Measurements from ENCODE around the gene ECE1.
A peak's percentile ranks its signal among the peaks of the same experiment; 100 is the strongest.

Gene ECE1

DNA sequence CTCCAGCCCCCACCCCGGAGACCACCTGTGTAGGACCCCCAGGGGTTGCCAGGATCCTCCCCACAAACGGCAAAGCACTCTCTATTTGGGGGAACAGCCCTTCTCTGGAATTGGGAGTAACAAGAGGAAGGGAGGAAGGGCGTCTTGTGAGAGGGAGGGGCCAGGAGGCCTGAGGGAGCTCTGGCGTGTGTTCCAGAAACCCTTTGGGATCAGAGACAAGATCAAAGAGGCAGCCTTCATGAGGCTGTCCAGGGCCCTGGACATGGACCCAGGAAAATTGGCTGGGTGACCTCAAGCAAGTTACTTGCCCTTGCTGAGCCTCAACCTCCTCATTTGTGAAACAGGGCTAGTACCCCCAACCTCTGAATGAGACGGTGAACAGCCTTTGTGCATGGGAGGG is 18.1 kb upstream of the ECE1 start:
- DNase-seq (ENCODE audit: low read depth), result no peak

DNA sequence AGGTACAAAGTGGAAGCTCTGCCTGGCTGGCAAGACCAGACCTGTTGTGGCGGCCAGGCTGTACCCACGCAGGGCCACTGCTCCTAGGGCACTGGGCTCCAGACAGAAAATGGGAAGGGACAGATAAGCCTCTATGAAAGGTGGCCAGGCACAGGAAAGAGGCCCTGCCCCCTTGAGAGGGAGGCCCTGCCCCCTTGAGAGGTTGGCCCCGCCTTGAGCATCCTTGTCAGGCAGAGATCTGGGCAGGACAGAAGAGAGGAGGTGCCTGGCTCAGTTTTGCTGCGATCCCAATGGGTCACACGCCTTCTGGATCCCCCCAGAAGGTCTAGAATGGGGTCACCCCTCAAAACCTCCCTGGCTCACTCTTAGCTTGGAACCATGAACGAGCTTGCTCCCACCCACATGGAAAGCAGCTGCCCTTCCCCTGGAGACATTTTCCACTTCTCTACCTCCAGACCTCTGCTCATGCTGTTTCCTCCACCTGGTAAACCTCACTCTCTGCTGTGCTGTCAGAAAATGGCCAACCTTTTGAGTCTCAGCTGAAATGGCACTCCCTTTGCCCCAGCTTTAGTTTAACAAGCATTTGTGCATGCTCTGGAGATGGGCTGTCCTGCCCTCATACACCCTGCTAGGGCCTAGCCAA is 17.5 kb upstream of the ECE1 start:
- no peak for DNase-seq (ENCODE audit: low read depth)

DNA sequence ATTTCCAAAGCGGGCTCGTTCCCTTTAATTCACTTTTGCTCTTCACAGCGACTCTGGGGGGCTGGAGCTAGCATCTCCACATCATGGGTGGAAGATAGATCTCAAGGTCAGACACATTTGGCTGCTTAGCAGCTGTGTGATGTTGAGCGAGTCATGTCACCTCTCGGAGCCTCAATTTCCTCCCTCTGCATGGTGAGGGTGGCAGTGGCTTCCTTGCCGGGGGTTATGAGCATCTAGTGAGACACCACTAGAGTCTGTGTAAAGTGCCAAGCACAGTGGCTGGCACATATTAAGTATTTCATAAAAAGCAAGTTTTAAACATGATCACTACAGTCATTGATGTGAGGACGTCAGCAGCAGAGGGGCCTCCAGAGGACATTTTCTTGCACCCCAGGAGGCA is 16.9 kb upstream of the ECE1 start:
- no peak for DNase-seq (ENCODE audit: low read depth)

DNA sequence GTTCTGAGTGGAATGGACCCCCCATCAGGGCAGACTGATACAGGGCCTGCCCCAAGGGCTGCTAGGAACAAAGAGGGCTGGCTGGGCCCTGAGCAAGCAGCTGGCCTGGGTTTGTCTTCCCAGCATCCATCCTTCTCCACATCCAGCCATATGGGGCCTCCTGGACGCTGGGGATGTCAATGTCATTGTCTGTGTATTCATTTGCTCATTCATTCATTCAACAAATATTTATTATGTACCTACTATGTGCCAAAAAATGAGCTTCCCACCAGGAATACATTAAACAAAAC is 15.6 kb upstream of the ECE1 start:
- DNase-seq (ENCODE audit: low read depth), result no peak

DNA sequence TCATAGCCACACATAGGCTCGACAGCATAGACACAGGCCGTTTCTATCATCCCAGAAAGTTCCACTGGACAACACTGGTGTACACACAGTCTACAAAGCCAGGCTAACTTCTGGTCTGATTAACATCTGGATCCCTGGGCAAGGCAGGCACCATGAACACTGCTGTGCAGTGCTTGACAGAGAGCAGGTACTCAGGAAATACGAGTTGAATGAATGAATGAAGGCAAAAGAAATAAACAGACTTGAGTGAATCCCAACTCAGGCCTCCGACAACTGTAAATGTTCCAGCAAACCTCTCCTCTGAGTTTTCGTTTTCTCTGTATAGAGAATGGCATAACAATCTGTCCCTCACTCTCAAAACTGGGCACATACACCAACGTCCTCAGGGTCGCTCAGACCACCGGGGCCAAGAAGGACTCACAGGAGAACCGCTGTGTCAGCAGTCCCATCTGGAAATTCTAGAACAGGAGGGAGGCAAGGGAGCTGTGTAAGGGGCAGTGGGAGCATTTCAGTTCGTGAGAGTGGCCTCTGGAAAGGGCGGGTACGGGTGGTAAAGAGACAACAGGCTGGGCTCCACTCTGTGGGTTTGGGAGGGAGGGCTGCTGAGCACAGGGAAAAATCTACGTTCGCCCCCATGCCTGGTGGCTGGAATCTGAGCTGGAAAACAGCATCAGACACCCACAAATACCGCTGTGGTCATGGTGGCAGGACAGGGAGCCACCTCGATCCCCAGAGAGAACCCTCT is 15.1 kb upstream of the ECE1 start:
- DNase-seq (ENCODE audit: low read depth), result no peak

DNA sequence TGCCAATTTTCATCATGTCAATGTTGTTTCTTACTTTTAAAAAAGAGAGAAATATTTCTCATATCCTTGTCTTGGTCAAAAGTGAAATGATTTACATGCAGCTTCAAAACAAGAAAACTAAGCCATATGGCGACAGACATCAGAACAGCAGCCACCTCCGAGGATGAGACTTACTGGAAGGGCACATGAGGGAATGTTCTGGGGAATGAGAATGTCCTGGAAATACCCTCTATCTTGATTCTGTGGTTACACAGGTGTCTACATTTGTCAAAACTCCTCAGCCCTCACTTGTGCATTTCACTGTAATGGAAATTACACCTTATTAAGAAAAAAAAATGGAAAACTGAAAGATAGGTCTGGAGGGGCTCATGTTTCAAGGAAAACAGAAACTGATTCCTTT is 14.2 kb upstream of the ECE1 start:
- no peak for DNase-seq (ENCODE audit: low read depth)

DNA sequence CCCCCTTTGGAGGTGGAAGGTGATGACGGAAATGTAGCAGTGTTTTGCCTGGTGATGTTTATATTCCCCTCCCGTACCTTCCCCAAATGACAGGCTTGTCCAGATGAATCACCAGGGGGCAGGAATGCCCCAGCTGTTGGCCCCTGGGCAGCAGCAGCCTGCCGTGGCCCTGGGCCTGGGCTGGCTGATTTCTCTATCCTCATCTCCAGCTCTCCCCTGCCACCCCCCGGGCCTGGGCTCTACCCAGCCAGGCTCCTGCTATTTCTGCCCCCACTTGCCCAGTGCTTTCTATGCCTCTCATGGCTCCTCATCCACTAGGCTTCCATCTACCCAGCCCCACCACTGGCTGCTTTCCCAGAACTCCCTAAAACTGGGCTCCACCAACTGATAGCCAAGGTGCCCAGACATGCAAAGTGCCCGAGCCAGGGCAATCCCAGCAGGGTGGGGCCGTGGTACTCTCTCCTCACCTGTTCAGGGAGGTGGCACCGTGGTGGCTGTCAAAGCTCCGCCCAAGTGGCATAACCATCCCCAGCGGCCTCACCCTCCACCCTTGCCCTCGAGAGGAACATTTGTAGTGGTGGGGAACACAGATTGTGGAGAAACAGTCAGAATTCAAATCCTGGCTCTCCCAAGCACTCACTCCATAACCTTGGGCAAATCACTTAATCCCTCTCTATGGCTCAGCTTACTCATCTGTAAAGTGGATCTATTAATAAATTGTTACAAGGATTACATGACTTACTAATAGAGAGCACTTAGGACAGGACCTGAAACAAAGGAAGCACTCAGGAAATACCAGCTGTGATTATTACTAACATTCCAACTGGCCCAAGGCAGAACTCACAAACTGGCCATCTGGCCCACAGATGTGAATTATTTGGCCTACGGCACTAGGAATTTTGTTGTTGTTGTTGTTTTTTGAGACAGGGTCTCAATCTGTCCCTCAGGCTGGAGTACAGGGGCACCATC is 12.8 kb upstream of the ECE1 start:
- no peak for DNase-seq (ENCODE audit: low read depth)

DNA sequence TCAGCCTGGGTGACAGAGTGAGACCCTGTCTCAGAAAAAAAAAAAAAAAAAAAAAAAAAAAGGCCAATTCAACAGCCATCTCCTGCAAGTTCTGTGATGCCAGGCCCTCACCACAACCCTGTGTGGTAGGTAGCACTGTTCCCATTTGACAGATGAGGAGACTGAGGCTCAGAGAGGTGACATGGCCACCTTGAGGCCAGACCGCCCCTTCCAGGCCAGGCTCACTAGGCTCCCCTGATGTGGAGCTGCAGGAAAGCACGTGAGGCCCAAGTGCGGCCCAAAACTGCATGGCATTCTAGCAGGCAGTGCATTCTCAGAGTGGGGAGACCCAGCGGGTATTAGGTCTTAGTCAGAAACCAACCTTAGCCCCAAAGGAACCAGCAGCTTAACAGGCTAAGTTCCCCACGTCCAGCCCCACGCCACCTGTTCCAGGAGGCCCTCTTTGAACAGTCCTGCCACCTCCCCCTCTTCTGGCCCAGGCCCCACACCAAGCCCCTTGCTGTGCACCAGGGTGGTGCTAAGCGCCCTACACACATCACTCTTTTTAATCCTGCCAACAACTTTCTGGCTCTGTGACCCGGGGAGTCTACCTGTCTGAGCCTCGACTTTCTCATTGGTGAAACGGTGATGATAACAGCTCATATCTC is 11.7 kb upstream of the ECE1 start:
- no peak for DNase-seq (ENCODE audit: low read depth)

DNA sequence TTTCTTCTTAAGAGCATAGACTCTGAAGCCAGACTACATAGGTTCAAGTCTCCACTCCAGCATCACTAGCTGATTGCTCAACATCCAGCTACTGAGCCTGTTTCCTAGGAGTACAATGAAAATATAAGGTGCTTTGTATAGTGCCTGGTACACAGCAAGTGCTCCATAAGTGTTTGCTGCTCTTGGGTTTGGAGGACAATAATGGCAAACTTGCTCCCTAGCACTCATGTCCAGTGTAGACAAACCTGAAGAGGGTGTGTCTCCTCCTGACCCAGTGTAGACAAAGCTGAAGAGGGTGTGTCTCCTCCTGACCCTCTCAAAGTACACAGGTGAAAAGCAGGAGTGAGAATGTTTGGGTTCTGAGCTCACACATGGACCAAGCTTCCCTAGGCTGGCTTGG is 10.5 kb upstream of the ECE1 start:
- no peak for DNase-seq (ENCODE audit: low read depth)

DNA sequence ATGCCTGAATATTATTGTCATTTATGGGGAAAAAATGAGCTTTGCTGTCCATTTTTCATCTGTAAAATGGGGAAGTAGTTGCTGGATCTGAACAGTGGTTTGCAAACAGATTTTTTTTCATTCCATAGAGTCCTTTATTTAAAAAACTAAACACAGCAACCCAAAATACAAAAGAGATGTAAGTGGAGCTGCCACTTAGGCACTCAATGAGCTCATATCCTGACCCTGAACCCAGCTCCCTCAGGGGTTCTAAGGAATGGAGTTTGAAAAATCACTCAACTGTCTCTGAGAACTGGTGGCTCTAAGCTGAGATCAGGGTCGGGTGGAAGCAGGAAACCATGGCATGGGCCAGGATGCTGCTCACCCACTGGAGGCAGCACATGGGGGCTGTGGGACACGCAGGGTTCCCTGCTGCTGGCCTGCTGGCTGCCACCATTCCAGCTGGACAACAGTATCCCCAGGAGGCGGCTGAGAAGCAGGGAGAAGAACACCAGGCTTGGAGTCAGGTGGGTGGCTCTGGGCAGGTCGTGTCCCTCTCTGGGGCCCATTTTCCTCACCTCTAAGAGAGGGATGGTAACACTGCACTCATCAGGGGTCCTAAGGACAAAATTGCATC is 9.6 kb upstream of the ECE1 start:
- DNase-seq (ENCODE audit: low read depth), result no peak

DNA sequence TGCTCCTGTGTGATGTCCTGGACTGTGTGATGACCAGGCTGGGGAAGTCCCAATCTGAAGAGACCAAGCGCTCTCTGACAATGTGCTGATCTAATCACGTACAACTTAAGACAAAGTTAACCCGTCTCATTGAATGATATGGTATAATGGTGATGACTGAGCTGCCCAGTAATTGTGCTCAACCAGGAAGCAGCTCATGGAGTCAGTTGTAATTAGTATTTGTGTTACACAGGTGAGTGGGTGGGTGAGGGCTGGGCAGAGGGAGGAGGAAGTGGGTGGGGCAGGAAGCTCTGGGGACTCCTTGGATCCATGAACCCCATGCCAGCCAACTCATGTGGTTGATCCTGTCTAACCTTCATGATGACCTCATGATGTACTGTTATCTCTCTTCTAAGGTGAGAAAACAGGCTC is 8.7 kb upstream of the ECE1 start:
- DNase-seq (ENCODE audit: low read depth), result no peak

DNA sequence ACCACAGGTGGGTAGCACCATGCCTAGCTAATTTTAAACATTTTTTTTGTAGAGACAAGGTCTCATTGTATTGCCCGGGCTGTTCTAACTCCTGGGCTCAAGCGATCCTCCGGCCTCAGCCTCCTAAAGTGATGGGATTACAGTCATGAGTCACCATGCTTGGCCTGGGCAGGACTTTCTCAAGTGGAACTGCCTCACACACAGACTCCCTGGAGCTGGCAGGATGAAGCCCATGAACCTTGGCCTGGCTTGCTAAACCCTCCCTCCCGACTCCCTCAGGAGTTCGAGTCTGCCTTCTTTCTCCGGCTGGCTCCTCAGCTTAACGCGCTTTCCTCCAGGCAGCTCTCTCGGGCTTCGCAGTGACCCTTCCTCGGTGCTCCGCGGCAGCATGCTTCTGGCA is 7.7 kb upstream of the ECE1 start:
- no peak for DNase-seq (ENCODE audit: low read depth)

DNA sequence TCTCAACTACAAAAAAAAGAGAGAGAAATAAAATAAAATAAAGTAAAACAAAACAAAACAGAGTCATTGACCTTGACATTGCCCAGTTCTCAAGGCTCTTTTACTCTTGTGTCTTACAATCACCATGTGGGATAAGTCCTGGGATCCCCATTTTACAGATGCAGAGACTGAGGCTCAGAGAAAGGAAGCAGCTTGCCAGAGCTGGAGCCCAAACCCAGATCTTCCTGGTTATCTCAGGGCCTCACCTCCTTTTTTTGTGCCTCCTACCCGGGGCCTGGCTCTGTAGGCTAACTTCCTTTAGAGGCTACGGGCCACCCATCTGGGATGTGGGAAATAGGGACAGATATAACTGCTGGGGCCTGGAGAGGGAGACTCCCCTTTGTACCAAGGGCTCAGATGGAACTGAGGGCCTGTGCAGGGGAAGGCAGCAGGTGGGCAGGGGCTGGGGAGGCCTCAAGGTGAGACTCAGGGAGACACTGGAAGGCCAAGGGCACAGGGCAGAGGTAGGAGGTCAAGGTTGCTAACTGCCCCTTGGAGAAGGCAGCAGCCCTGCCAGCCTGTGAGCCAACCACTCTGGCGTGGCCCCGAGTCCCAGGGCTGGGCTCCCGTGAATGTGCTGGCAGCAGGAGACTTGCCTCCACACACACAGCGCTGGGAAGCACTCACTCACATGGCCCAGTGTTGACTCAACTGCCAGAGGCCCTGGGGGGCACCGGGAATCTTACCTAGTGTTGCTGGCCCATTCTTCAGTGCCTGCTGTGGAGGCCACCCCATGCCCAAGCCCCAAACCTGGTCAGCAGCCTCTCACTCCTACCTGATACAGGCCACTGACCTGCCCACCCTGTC is 6.5 kb upstream of the ECE1 start:
- no peak for DNase-seq (ENCODE audit: low read depth)

DNA sequence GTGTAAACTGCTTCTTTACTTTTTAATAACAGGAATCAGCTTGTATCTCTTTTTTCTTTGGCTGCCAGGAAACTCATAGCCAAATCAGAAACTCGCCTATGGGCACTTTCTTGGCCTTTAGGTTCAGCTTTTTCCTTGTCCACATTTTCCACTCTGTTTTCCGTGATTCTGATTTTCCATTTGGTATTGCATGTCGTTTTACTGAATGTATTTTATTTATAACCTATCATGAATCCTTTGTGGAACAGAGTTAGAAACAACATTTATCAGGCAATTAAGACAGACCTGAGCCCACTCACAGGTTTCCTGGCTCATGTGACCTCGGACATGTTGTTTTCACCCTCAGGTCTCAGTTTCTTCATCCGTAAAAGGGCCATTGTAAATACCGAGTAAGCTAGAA is 5.3 kb upstream of the ECE1 start:
- no peak for DNase-seq (ENCODE audit: low read depth)

DNA sequence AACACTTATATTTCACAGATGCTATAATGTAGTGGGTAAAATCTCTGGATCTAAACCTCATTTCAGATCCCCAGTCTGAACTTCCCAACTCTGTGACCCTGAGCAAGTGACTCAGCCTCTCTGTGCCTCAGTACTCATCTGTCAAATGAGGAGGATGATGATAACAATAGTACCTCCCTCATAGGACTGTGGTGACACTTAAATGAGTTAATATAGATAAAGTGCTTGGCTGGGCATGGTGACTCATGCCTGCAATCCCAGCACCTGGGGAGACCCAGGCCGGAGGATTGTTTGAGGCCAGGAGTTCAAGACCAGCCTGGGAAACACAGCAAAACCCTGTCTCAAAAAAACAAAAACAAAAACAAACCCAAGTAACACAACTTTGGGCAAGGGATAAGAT is 4.7 kb upstream of the ECE1 start:
- peak; percentile 21 for DNase-seq (ENCODE audit: low read depth)

DNA sequence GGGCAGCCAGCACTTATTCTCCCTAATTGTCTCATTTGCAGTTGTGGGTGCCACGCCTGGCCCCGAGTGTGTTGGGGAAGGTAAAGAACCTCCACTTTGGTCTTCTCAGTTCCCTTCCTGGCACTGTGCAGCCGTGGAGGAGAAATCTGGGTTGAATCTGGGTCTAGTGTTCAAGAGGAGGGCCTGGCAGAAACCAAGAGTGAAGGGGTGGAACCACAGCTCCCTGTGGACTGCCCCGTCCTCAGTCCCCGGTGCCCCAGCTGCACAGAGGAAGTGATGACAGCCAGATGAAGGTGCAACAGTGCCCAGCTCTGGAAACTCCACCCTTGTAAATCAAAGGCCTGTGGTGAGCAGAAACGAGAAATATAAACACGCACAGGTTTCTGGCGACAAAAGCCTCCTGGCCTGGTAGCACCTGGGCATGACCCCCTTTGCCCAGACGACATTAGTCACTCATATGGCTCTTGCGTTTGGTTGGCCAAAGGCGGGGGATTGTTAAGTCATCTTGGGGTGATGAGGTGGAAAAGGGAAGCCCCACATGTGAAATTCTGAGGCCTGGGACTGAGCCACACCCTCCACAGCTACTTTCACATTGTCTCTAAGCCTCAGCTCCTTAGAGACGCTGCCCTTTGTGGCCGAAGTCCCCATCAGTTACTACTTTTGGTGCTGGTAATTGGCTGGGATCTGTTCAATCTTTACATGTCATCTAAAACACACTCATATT is 4.2 kb upstream of the ECE1 start:
- peak; percentile 66 for DNase-seq (ENCODE audit: low read depth)

DNA sequence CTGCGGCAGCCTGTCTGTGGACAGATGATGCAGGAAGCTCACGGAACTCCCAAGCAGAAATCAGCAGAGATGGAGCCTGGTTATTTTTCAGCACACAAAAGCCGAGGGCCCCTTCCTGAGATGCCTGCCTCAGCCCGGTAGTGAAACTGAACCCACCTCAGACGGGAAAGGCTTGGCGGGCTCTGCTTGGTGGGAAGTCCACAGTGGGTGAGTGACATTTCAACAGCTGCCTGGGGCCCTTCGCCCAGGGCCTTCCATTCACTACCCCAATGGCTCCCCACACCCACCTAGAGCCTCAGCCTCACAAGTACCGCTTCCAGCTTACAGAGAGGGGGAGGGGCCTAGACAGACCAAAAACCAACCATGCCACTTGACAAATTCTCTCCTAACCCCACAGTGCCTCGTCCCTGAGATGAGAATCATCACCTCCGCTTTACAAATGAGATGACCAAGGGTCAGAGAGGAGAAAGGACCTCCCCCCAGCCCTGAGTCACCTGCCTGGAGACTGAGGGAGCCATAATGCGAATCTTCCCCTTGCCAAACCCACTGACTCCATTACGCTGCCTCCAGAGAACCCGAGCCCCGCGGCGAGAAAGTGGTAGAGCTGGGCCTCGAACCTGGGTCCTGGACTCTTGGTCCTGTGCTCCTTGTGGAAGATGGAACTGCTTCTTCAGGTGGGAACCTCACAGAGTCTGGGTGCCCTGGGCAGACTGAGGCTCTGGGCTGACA is 3.4 kb upstream of the ECE1 start:
- DNase-seq (ENCODE audit: low read depth), result peak; percentile 45

DNA sequence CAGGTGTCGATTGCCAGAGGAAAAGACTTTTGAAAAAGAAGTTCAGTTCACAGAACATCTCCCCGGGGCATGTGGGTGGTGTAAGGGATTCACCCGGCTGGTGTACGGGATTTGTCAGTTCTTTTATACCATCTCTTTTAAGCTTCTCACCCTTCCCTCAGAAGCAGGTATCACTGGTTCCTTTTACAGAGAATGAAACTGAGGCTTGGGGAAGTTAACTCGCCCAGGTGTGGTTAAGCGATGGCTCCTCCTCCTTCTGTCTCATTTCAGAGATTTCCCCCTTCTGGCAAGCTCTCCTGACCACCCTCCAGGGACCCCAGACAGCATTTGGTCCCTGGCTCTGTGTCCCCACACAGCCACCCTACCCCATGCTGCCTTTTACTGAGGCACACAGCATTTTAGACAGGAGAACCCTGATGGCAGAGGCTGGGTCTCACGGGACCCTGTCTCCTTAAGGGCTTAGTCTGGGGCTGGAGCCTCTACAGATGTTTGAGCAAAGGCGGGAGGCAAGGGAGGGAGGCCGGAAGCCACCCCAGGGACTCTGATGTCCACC is 2.8 kb upstream of the ECE1 start:
- DNase-seq (ENCODE audit: low read depth), result peak; percentile 10

DNA sequence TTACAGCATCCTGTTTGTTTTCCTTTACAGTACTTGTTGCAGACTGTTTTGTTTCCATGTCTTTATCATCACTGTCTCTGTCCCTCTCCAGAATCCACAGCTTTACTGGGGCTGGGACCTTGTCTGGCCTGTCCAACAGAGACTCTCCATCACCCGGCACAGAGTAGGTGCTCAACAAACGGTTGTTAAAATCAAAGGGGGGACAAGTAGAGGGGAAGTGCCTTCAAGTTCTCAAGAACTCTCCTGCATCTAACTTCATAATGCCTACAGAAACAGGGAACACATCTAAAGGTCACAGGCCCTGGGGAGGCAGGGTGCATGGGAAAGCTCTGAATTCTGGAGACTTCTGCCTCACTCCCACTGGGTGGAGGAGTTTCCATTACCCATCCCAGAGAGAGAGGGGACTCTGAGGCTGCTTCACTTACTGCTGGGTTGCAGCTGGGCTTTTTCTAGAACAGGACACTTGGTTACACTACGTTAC is 2.3 kb upstream of the ECE1 start:
- DNase-seq (ENCODE audit: low read depth), result no peak
